Right renal cortex interstitium (tissue), 3 donors: ENCODE data around the gene DPEP2. TPM values are rescaled to one million over a fixed set of nuclear protein-coding genes. Genes with fewer than 3 reads are reported as not detected.
A peak's percentile ranks its signal among the peaks of the same experiment; 100 is the strongest.
"Not testable (repeated sequence)": the region's sequence is repeated elsewhere in the genome, so short reads cannot be mapped to it uniquely, and the experiment has no call there.

Experiments used
- DNase-seq, 3 donors: peaks; one replicate each; pipeline ENCODE4 v3.0.0-alpha.2; 2013; ENCODE audit warnings: low read depth in 3 of 3, low spot score in 2 of 3
- polyA plus RNA-seq, 3 donors: library from polyadenylated mRNA; unstranded; fragments of 120-200 nt; gene quantifications; one replicate each; pipeline ENCODE4 v1.2.1, GENCODE V29; 2013; ENCODE audit not compliant: insufficient read length in 3 of 3

DPEP2 gene
- polyA plus RNA-seq, 3 donors: 0.57 to 1.0 (median 0.71) TPM

DNA sequence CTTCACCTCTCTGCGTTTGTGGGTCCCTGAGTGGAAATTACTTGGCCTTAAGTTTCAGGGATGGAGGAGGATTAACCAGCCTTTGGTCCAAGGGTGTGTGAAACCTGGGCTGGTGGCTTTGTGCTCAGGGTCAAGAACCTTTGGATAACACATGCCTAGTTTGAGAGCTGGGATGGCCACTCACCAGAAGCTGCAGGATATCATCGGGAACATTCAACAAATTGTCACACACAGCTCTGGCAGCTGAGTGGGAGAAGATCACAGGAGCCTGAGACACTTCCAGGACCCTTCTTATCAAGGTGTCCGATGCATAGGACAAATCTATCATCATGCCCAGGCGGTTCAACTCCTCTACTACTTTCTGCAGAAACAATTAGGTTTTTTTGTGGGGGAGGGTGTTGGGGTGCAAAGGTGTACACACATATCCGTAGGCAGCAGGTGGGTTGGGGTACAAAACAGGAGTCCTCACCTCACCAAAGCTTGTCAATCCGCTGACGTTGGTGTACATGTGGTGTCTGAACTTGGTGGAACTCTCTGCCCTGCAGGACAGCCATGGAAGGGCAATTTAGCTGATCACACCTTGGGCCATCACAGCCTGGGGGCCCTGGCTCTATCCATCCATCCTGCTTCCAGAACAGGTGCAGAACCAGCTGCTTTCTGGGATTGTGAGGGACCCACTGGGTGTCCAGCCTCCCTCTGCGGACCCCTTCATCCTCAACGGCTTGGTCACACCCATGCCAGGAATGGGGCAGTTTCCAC is 21.6 kb downstream of the DPEP2 start:
- DNase-seq: no peak

- DNase-seq: no peak
Measured at GRCh38 chr16:67977005-67977404, 22.3 kb downstream of the DPEP2 start.

DNA sequence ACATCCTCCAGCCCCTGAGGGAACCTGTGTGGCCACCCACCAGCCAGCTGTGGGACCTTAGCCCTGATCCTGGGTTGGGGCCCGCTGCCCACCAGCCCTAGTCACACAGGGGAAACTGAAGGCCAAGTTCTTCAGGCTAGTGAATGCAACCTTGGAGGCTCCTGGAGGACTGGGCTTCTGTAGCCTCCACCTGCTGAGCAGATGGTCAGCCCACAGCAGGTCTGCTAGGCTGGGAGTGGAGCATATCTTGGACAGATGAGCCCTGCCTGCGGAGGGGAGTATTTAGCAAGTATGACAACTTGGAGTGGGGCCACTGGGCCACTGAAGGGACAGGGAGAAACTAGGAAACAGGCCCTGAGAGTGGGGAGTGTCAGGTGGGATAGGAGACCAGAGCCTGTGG is 23.1 kb downstream of the DPEP2 start:
- no peak for DNase-seq

DNA sequence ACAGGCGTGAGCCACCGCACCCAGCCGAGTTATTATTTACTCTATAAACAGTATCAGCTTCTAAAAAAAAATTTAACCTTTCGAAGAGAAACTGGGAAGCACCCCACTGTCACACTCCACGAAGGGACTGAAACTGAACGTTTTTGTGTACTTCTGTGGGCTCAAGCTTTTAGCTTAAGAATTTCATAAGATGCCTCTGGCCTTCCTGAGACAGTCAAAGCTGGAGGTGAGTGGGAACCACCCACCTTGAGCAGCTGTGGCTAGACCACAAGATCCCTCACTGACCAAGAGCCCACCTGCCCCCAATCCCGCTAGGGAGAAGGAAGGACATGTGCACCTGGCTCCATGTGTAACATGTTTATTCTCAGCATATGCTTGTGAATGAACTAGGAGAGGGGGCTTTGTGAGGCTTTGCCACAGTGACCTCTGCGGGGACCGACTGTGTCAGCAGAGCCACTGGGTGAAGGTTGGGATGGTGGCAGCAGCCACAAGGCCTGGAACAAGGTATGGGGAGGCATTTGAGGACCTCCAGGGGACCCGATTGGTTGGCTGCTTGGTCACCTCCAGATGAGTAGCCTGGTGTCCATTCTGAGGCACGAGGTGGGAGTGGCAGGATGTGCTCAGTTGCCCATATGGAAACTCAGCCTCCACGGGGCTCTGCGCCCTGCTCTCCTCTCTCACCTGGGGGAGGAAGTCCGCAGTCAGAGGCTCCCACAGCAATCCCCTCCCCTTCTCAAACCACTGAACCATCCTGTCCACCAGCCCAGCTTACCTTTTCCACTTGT is 23.8 kb downstream of the DPEP2 start:
- no peak for DNase-seq

- not testable (repeated sequence) for DNase-seq
Measured at GRCh38 chr16:67972285-67972684, 27.0 kb downstream of the DPEP2 start.

- DNase-seq: no peak
Measured at GRCh38 chr16:67971111-67971510, 28.2 kb downstream of the DPEP2 start.

- DNase-seq: no peak
Measured at GRCh38 chr16:67969254-67970039, 29.8 kb downstream of the DPEP2 start.

GRCh38 chr16:67968400-67969253 is 30.7 kb downstream of the DPEP2 start, which contains the start of gene SLC12A4:
SLC12A4 (minus strand) TSS chr16:67968637; CDS start chr16:67968553, 84 bp downstream.
- DNase-seq: peak in 2 of 3 donors; percentile 80 to 84

DNA sequence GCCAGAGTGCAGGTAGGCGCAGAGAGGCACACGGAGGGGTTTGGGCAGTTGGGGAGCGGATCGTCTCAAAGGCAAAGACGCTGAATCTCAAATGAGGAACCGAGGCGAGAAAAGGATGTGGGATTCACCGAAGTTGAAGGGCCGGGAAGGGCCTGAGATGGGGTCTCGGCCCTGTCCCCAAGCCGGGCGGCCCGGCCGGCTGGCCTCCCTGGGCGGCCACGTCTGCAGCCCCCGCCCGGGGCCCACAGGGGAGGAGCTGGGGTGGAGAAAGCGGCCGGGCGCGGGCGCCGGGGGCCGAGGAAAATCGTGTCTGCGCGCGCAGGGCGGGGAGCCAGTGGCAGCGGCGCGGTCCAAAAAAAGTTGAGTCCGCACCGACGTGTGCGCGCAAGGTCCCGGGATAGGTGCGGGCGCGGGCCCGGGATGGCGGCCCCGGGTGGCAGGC is 31.3 kb downstream of the DPEP2 start:
- DNase-seq: peak in 2 of 3 donors; percentile 13 to 23

DNA sequence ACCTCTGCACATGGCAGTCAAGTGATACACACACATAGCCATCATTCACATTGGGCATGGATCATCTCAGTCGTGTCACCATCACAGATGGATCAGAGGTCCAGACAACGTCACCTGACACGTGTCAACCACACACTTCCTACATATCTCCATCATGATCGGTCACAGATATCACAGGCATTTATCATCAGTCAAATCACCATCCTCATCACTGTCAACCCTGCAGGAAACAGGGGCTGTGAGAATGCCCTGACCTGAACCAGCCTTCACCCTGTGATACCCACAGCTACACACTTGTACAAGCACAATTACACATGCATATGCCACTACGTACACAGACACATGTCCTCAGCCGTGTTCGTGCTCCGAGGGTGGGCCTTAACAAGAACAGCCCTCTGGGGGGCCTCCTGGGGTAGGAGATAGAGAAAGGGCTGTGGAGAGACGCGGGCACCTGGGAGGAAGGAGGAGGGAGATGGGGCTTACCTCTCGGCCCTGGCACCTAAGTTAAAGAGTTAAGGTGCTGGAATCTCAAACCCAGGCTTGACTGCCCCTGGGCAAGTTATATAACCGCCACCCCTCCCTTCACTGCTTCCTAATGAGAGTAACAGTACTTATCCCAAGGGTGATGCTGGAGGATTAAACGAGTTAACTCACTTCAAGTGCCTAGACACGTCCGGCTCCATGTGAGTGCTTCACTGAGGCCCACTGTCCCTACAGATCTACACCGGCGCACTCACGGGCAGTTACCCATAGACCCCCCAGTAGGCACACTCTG is 31.9 kb downstream of the DPEP2 start:
- DNase-seq: peak in 1 of 3 donors; percentile 9

DNA sequence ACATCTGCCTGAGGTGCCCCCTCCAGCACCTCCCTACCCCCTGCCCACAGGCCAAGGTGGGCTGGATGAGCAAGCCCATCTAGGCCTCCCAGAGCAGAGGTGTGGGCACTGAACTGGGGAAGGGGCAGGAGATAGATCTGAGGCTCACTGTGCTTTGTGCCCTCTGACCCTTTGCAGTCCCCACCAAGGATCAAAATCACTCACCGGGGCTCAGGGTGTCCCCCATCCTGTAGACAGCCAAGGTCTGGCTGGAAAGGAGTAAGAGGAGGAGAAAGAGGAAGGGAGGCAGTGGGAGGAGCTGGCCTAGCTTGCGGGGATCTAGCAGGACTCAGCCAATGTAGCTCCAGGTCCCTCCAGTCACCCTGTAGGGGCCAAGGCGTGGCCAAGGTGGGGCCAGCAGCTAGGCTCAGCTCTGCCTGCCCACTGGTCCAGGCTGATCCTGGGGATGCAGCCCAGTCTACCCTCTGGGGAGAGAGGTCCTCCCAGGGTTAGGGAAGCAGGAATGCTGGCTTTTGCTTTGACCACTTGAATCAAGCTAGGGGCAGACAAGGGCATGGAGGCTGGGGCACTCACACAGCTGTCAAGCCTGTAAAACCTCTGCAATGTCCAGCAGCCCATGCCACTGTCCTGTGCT is 32.6 kb downstream of the DPEP2 start:
- no peak for DNase-seq

DNA sequence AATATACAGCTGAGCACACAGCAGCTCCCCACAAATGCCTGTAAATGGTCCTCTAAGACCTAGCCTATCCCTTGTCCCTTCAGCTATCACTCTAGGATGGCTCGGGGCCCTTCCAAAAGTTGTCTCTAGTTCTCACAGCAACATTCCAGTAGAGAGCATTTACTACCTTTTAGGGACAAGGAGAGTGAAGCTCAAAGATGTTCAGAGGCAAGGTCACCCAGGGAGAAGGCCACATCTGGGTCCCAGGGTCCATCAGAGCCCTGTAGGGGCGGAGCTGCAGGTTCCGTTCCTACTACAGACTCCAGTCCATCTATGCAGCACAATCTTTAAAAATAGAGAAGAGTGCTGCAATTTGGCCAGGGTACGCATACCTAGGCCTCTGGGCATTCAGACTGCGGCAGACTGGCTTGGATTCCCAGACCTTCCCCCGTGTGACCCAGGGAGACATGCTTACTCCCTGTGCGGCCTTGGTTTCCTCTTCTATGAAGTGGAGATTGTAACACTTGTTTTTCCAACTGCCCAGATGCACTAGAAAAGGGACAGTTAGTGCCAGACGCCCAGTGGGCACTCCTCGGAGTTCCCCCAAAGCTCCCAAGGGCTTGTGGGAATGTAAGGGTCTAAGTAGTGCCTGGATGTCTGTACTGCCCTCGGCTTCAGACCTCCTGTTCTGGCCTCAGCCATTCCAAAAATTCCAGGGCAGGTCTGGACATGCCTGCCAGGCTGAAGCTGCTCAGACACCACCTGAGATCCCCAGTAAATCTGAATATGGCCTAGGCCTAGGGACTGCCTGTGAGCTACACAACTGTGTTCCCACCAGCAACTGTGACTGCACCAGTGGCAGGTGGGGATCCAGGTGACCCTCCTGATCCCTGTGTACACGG is 33.4 kb downstream of the DPEP2 start:
- no peak for DNase-seq

DNA sequence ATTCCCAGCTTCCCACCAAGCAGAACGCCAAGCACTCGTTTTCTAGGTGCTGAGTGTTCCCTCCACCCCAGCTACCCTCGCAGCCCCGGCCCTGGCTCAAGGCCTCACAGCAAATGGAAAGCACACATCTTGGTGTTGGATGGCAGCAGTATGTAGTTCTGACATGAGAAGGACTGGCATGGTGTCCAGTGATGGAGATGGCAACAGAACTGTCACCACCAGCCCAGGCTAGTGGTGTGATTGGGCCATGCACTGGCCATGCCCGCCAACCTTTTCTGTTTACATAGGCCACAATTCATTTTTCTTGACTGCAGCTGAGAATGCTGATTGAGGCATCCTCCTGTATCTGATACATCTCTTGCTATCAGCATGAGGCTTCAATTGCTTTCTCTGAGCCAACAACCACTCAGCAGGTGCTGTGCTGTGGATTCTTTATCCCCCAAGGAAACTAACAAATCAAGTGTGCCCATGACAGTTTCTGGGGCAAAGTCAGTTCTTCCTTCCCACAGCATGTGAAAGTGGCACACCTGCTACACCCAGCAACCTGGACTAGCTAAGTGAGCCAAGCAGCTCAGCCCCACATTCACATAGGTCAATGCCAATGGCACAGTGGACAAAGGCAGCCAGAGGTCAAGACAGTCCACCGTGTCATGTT is 34.7 kb downstream of the DPEP2 start:
- DNase-seq: no peak

DNA sequence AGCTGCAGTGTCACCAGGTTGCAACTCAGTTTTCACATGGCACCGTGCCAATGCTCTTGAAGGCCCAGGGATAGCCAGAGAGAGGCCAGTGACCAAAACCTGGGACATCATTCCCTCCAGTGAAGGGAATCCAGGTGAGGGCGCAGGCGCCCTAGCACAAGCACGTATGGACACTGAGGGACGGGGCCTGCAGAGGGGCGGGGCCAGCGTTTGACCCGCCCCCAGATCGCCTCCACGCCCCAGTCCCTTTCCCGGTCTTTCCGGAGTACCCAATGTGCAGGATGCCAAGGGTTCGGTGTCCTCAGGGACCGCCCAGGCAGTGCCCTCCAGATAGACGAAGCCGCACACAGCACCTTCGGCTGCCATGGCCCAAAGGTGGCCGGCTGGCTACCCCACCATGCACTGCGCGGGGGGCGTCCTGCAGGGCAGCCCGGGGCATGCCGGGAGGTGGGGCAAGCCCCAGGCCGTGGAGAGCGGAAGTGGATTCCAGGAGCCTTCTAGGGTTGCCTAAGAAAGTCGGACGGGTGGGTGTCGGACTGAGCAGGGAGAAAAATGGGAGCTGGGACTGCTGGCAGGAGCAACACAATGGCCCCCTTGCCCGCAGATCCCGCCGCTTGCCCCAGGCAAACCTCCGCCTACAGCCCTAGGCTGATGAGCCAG is 35.5 kb downstream of the DPEP2 start:
- peak in 1 of 3 donors; percentile 10 for DNase-seq

DNA sequence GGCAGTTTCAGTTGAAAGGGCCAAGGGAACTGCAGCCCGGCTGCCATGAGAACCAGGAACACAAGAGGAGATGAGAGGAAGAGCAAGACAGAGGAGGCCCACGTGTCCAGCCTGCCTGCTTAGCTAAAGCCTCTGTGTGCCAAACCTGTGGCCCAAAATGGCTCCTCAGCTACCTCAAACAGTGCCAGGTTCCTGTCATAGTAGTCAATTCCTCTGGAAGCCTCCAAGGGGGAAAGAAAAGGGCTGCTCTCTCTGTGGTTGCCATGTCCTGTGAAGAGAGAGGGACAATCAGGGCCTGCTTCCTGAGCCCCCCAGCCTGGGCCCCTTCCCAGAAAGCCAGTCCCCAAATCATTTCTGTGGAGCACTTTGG is 36.0 kb downstream of the DPEP2 start:
- DNase-seq: no peak

- no peak for DNase-seq
Measured at GRCh38 chr16:67962135-67962534, 37.1 kb downstream of the DPEP2 start.

DNA sequence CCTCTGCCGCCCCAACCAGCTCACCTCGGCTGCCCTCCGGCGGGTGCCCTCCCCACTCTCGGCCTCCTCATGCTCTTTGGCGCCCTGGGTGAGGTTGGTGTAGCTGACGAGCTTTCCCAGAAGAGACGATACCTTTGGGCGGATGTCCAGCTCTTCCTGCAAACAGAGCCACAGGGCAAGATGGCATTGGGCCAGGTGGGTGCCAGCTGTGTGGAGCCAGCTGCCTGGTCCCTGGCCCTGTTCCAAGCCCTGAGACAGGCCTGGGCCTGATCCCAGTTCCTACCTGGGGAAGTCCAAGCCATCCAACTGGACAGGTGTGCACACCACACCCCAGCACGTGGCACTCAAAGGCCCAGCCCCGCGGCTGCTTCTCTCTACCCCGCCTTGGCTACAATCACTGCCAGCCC is 37.7 kb downstream of the DPEP2 start:
- DNase-seq: no peak
